Epidermal melanocyte (primary cell): ENCODE measurements around the gene LIN28B.

Experiments
- DNase-seq: peaks from one replicate; pipeline ENCODE4 v3.0.0; 2011; ENCODE audit warnings: low spot score; ENCODE audit not compliant: insufficient read length

The LIN28B gene

GRCh38 chr6:105108631-105109262 lies 151.8 kb downstream of the LIN28B start:
- no peak for DNase-seq

- DNase-seq = no peak
Observed at GRCh38 chr6:105109955-105110895, 153.3 kb downstream of the LIN28B start.

- no peak for DNase-seq
Observed at GRCh38 chr6:105111105-105111504, 154.2 kb downstream of the LIN28B start.

- DNase-seq = no peak
Observed at GRCh38 chr6:105111871-105112270, 155.0 kb downstream of the LIN28B start.

- no peak for DNase-seq
Observed at GRCh38 chr6:105112577-105112976, 155.7 kb downstream of the LIN28B start.

- no peak for DNase-seq
Observed at GRCh38 chr6:105113422-105113821, 156.5 kb downstream of the LIN28B start.

GRCh38 chr6:105116150-105116549 lies 159.2 kb downstream of the LIN28B start:
- no peak for DNase-seq

GRCh38 chr6:105120570-105120969 lies 163.7 kb downstream of the LIN28B start:
- no peak for DNase-seq

- no peak for DNase-seq
Observed at GRCh38 chr6:105121981-105122380, 165.1 kb downstream of the LIN28B start.

- DNase-seq = no peak
Observed at GRCh38 chr6:105122717-105123116, 165.8 kb downstream of the LIN28B start.
